CD4-positive, alpha-beta T cell (primary cell): ENCODE measurements around the gene EIF1. TPM values are rescaled to one million over a fixed set of nuclear protein-coding genes. Genes with fewer than 3 reads are reported as not detected.
A peak's percentile ranks its signal among the peaks of the same experiment; 100 is the strongest.

ENCODE experiments used
- ATAC-seq: fragments of 200-7000 bp; cut with Tn5 transposase; one replicate; pipeline ENCODE4 v1.10.0; 2022; ENCODE audit warnings: mild to moderate bottlenecking; ENCODE audit not compliant: poor library complexity
- CTCF ChIA-PET: fragments of 350-600 bp; sonication (Branson Sonifier 250); formaldehyde crosslinking; loops from one replicate; lab custom pipeline; 2021; ENCODE audit warnings: antibody characterized with exemption, inconsistent platforms; lab: Charles Lee
- POLR2A ChIA-PET: fragments of 350-600 bp; sonication (Branson Sonifier 250); formaldehyde crosslinking; loops from one replicate; lab custom pipeline; 2021; ENCODE audit warnings: antibody characterized with exemption, inconsistent platforms; lab: Charles Lee
- DNase-seq, 14 experiments: peaks; one replicate each; pipeline ENCODE4 v3.0.0-alpha.2; 2013 to 2020; ENCODE audit warnings: mixed read lengths in 2 of 14
- H3K27ac ChIP-seq, 2 donors: one replicate each; pipeline versions ENCODE4 v1.5.1 to v1.7.0; 2013; ENCODE audit warnings: low read length in 2 of 2, low read depth in 1 of 2, mild to moderate bottlenecking in 1 of 2
- H3K27me3 ChIP-seq, 2 experiments: 1 replicate in 1 of 2; 2 replicates in 1 of 2; pipeline versions ENCODE4 v1.6.1 to v1.7.0; 2013; ENCODE audit warnings: low read length in 2 of 2, control low read depth in 1 of 2, mild to moderate bottlenecking in 1 of 2, moderate library complexity in 1 of 2; ENCODE audit not compliant: insufficient read depth in 2 of 2, control insufficient read depth in 1 of 2
- H3K36me3 ChIP-seq: one replicate; pipeline ENCODE4 v1.6.1; 2013; ENCODE audit warnings: low read length, control low read depth; ENCODE audit not compliant: insufficient read depth
- H3K4me1 ChIP-seq: one replicate; pipeline ENCODE4 v1.6.1; 2013; ENCODE audit warnings: low read length, control low read depth; ENCODE audit not compliant: insufficient read depth
- H3K4me3 ChIP-seq: one replicate; pipeline ENCODE4 v1.5.1; 2013; ENCODE audit warnings: mild to moderate bottlenecking, low read length, moderate library complexity
- H3K9me3 ChIP-seq, 2 experiments: 1 replicate in 1 of 2; 2 replicates in 1 of 2; pipeline versions ENCODE4 v1.6.1 to v1.7.0; 2013; ENCODE audit warnings: low read length in 2 of 2, mild to moderate bottlenecking in 2 of 2, control low read depth in 1 of 2, moderate library complexity in 1 of 2; ENCODE audit not compliant: control insufficient read depth in 1 of 2, insufficient read depth in 1 of 2
- H3K27ac Mint-ChIP-seq: one replicate; pipeline ENCODE4 v1.8.0; 2020; ENCODE audit warnings: mixed read lengths
- H3K27me3 Mint-ChIP-seq: one replicate; pipeline ENCODE4 v1.8.0; 2021; ENCODE audit warnings: mixed read lengths
- H3K36me3 Mint-ChIP-seq: one replicate; pipeline ENCODE4 v1.8.0; 2021; ENCODE audit warnings: low read depth, mixed read lengths
- H3K4me1 Mint-ChIP-seq: one replicate; pipeline ENCODE4 v1.8.0; 2021; ENCODE audit warnings: low read depth, mixed read lengths
- H3K4me3 Mint-ChIP-seq: one replicate; pipeline ENCODE4 v1.8.0; 2020; ENCODE audit warnings: mild to moderate bottlenecking, mixed read lengths
- H3K9me3 Mint-ChIP-seq: one replicate; pipeline ENCODE4 v1.8.0; 2020; ENCODE audit warnings: mixed read lengths
- CTCF ChIP-seq: fragments of 200-600 bp; IDR thresholded peaks from one replicate; pipeline ENCODE4 v1.8.0; 2022; ENCODE audit warnings: antibody characterized with exemption, mild to moderate bottlenecking
- intact Hi-C, 2 experiments: fragments of 100-400 bp; cut with DNase I in 1 of 2; cut with micrococcal nuclease in 1 of 2; formaldehyde crosslinking; loops; one replicate each; pipeline versions ENCODE4 v1.15.1 to v1.9.0; 2023 to 2025; cut with DNase I, micrococcal nuclease
- total RNA-seq, 174 experiments: library from RNA in 2 of 174; stranded (reverse) in 2 of 174; gene quantifications; one replicate each; pipeline ENCODE4 v1.2.3 and lab custom pipeline; 2021 to 2026

Gene EIF1
- total RNA-seq, 2 experiments from 2014 or later, result 3,351 to 3,391 TPM

DNA sequence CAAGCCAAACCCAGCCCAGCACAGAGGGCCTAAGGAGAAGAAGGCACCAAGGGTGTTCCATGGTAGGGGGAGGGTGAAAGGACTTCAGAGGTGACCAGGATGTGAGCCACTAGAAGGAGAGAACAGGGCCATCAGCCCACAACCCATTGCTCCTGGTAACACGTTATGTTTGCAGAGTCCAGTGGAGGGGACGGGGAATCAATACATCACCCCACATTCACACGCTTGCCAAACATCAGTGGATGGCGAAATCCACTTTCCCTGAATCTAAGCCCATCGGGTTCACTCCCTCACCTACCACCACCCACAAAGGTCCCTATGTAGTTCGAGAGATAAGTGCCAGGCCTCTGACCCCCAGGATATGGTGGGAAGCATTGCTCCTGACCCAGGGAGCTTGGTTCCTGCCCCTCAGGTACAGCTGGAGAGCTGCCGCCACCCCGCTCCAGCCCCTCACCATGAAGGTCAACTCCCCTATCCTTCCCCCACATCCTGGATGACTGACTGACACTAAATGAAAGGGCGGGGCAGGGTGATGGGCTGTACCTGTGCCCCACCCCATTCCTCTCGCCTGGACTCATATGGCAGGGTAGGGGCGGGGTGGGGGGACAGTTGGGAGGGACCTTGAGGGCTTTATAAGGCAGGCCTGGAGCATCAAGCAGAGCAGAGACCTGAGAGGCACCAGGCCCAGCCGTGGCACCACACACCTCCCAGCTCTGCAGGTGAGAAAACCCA, 23.1 kb downstream of the EIF1 start, which contains the start of gene GAST:
TSS of gene GAST (plus strand) at position 663 of the 732 bp plus-strand sequence. CDS start 3,106 bp downstream, outside the sequence.
- no peak within 1 kb of the TSS for H3K4me3 ChIP-seq
- peaks cover 0 to 2% of the 10 kb centered on the region in 2 experiments for H3K27me3 ChIP-seq
- no peak for TF ChIP-seq CTCF
- ATAC-seq (no peak), DNase-seq (no peak)
- Mint-ChIP-seq H3K9me3 (no peaks in the 10 kb centered on the region), H3K4me1 (no peaks in the 10 kb centered on the region), H3K27ac (no peak within 1 kb of the TSS), H3K27me3 (peaks cover 6% of the 10 kb centered on the region), H3K36me3 (no peaks in the 10 kb centered on the region), H3K4me3 (no peak within 1 kb of the TSS)
- ChIA-PET POLR2A (no interaction called here), CTCF (no interaction called here)
- H3K9me3 ChIP-seq, result no peaks in the 10 kb centered on the region
- no peak within 1 kb of the TSS for H3K27ac ChIP-seq
- H3K36me3 ChIP-seq, result no peaks in the 10 kb centered on the region
- H3K4me1 ChIP-seq, result peaks cover 2% of the 10 kb centered on the region
- intact Hi-C loops, result no loop called here

DNA sequence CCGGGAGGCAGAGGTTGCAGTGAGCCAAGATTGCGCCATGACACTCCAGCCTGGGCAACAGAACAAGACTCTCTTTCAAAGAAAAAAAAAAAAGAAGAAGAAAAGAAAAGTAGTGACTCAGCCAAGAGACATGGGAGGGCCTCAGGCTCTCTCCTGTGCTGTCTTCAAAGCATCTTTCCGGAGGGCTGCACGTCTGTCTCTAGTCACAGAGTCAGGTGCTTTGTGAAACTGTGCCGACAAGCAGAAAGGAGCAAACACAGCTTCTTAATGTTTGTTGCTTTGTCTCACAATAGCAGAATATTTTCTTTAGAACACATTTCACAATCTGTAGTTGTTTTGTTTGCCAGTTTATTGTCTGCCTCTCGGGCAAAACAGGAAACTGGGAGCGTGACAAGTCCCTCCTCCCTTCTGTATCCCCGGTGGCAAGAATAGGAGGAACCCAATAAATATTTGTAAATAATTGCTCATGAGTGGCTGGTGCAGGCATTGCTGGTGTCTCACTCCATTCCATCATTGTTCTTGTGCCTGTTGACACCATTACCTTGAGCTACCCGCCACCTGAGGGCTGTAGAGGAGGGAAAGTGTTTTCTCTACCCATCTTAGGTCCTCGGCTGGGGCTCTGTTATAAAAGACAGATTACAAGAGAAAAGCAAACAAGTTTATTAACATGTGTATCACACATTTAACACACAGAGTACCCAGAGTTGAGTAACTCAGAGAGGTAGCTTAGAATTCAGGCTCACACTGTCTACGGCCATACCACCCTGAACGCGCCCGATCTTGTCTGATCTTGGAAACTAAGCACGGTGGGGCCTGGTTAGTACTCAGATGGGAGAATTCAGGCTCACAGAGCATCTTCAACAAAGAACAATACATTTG, 29.0 kb downstream of the EIF1 start:
- H3K9me3 Mint-ChIP-seq, result no peaks in the 10 kb centered on the region
- CTCF ChIA-PET, result no interaction called here
- ATAC-seq, result peak; percentile 95

More for the DNA sequence above, 29.0 kb downstream of the EIF1 start:
- Mint-ChIP-seq H3K4me1 (peaks cover 8% of the 10 kb centered on the region), H3K27me3 (peaks cover 6% of the 10 kb centered on the region), H3K4me3 (no peak overlapping the region), H3K36me3 (no peaks in the 10 kb centered on the region), H3K27ac (peak overlapping the region; percentile 68)
- intact Hi-C loops, result no loop called here
- no peak for TF ChIP-seq CTCF
- no peak overlapping the region for H3K4me3 ChIP-seq
- no peak overlapping the region for H3K27ac ChIP-seq
- peaks cover 12% of the 10 kb centered on the region for H3K4me1 ChIP-seq
- DNase-seq, result peak in 9 of 14 experiments; percentile 22 to 55 (median 37)
- H3K36me3 ChIP-seq, result no peaks in the 10 kb centered on the region
- POLR2A ChIA-PET, result interaction anchor here (1.0 kb wide), 1 partner anchor 28 kb away, joined by 3 read pairs; no protein-coding TSS in a partner anchor
- H3K9me3 ChIP-seq, result no peaks in the 10 kb centered on the region
- no peaks in the 10 kb centered on the region for H3K27me3 ChIP-seq
